Epithelial cell of esophagus (primary cell): ENCODE results near the gene ADGRD2.

ENCODE experiments used
- DNase-seq: peaks from one replicate; pipeline ENCODE4 v3.0.0; 2010; ENCODE audit warnings: low read depth
- H3K4me3 ChIP-seq: 2 replicates; pipeline ENCODE4 v1.5.1; 2011; ENCODE audit warnings: mild to moderate bottlenecking, low read length, control low read depth
- TF ChIP-seq, protein P1 (sequence below): IDR thresholded peaks from 2 replicates; pipeline ENCODE4 v1.5.1; 2011; ENCODE audit warnings: low read depth, mild to moderate bottlenecking, low read length, control low read depth, inconsistent platforms; ENCODE audit not compliant: insufficient read depth; ENCODE audit errors: missing control alignments

Gene ADGRD2, protein sequence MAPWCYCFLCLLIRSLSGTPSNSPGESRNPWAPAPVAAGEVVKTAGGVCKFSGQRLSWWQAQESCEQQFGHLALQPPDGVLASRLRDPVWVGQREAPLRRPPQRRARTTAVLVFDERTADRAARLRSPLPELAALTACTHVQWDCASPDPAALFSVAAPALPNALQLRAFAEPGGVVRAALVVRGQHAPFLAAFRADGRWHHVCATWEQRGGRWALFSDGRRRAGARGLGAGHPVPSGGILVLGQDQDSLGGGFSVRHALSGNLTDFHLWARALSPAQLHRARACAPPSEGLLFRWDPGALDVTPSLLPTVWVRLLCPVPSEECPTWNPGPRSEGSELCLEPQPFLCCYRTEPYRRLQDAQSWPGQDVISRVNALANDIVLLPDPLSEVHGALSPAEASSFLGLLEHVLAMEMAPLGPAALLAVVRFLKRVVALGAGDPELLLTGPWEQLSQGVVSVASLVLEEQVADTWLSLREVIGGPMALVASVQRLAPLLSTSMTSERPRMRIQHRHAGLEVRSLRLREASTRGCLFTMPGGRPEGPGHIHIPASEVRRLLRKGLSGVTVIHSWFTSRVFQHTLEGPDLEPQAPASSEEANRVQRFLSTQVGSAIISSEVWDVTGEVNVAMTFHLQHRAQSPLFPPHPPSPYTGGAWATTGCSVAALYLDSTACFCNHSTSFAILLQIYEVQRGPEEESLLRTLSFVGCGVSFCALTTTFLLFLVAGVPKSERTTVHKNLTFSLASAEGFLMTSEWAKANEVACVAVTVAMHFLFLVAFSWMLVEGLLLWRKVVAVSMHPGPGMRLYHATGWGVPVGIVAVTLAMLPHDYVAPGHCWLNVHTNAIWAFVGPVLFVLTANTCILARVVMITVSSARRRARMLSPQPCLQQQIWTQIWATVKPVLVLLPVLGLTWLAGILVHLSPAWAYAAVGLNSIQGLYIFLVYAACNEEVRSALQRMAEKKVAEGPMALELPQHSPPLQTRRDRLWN

DNA sequence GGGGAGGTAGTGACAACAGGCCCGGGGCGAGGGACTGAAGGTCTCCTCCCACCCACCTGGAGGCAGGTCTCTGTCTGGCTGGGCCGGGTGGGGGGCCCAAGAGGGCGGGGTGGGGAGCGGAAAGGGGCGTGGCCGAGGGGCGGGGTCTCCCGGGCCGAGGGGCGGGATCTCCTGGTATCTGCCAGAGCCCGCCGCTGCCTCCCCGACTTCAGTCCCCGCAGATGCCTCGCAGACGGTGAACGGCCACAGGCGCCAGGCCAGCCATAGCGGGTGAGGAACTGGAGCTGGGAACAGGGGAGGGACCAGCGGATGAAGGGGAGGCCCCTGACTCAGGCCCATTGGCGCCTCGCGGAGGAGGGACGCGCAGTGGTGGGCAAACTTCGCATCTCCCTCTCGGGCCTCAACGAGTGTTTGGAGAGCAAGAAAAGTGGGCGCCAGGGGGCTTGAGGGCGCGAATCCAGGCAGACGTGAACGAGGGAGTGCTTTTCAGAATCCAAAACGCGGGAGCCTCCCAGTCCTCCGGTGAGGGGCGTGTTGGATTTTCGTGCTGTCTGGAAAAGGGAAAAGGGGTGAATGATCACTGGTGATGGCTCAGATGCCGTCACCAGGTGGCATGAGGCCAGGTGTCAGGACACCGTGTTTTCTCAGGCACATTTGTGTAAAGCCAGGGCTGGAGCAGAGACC lies at the start of gene ADGRD2:
TSS of gene ADGRD2 (plus strand) at position 211 of the 684 bp plus-strand sequence. CDS start 1,216 bp downstream, outside the sequence.
- DNase-seq = peak; percentile 46
- TF ChIP-seq, protein P1, sequence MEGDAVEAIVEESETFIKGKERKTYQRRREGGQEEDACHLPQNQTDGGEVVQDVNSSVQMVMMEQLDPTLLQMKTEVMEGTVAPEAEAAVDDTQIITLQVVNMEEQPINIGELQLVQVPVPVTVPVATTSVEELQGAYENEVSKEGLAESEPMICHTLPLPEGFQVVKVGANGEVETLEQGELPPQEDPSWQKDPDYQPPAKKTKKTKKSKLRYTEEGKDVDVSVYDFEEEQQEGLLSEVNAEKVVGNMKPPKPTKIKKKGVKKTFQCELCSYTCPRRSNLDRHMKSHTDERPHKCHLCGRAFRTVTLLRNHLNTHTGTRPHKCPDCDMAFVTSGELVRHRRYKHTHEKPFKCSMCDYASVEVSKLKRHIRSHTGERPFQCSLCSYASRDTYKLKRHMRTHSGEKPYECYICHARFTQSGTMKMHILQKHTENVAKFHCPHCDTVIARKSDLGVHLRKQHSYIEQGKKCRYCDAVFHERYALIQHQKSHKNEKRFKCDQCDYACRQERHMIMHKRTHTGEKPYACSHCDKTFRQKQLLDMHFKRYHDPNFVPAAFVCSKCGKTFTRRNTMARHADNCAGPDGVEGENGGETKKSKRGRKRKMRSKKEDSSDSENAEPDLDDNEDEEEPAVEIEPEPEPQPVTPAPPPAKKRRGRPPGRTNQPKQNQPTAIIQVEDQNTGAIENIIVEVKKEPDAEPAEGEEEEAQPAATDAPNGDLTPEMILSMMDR = no peak
- H3K4me3 ChIP-seq = peak within 1 kb of the TSS; percentile 28

DNA sequence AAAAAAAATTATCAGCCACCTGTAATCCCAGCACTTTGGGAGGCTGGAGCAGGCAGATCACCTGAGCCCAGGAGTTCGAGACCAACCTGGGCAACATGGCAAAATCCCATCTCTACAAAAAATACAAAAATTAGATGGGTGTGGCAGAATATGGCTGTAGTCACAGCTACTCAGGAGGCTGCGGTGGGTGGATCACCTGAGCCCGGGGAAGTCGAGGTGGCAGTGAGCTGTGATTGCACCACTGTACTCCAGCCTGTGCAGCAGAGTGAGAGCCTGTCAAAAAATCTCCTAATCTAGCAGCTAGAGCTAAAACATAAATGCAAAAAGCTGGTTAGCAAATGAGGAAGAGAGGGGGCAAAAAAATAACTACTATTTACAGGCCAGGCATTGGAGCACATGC lies 47.0 kb upstream of the ADGRD2 start:
- H3K4me3 ChIP-seq = no peak overlapping the region
- TF ChIP-seq, protein P1 = no peak
- no peak for DNase-seq

DNA sequence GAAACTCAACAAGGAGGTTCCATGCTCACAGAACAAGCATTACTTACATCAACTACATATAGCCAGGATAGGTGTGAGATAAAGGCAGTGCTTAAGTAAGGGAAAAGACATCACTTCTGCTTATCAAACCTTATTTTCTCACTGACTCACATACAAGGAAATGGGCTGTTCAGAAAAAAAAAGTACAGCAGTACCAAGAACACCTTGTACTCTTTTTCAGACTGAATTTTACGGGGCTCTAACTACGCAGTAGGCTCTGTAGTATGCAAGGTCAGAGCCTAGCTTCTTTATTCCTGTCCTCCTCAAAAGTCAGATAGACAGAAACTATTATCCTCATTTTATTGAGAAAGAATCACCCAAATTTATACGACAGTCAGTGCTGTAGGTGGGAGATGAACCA lies 40.8 kb upstream of the ADGRD2 start:
- TF ChIP-seq, protein P1 = no peak
- DNase-seq = no peak
- no peak overlapping the region for H3K4me3 ChIP-seq

DNA sequence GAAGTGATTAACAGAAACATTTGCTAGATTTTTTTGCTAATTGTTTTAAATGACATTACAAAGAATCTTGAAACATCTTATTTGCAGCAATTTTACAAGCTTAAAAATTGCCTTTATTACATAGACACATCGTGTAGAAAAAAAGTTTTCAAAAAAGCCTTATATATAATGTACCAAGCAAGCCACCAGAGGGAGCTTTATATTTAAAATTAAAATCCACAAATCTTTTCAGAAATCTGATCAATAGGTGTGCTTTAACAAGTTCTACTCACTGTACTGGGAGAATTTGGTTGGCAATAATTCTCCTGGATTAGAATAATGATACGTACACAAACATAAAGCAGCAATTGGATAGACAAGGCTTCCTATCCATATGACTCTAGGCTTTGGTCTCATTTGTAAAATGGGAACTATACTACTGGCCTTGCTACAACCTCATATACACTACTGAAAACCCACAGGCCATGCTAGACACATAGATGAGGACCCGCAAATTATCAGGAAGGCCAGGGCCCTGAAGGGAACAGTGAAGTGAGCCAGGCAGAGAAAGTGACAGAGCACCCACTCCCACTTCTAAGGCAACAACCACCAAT lies 39.8 kb upstream of the ADGRD2 start:
- no peak for DNase-seq
- TF ChIP-seq, protein P1 = peak; percentile 20
- H3K4me3 ChIP-seq = no peak overlapping the region

DNA sequence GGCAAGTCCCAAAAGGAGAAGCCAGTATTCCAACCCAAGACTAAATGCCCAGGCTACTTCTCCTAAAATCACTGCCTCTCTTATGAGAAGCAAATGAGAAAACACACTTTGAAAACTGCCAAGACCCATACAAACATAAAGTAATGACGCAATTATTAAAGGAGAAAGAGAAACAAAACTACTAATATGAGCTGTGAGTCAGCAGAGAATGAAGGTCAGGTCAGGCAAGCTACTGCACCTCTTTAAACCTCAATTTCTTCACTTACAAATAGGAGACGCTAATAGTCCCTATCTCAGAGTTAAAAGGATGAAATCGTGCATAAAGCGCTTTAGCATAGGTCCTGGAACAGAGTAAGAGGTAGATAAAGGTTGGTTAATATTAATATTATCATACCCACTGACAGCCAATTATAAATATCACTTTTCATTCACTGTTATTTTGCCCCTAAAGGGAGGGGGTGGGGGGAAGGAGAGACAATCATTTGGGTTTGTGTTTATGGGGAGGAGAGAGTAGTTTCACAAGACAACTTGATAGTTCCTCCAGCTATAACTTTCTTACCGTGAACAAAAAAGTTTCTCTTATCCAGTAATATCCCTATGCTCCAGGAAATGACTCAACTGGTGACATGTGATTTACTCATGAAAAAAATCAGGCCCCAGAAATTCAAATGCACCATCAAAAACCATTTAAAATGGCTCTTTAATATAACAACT lies 38.6 kb upstream of the ADGRD2 start:
- TF ChIP-seq, protein P1 = no peak
- H3K4me3 ChIP-seq = no peak overlapping the region
- DNase-seq = peak; percentile 79

DNA sequence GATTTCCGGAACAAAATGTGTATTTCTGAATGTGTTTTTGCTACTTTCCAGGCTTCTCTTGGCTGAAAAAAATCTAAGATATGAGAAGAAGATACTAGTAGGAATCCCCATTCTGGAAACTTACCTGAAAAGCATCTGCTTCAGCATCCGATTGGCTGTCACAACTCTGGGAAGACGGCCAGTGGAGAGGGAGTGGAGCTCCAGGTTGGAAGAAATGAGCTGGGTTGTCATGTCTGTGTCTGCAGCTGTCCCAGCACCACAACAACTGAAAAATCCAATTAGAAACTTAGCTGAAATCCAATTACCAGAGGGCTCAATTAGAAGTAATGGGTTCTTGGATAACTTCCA lies 38.0 kb upstream of the ADGRD2 start:
- TF ChIP-seq, protein P1 = no peak

More for the DNA sequence above, 38.0 kb upstream of the ADGRD2 start:
- peak; percentile 70 for DNase-seq
- H3K4me3 ChIP-seq = no peak overlapping the region
